H9 (cell line): ENCODE results near the gene ASCC1. TPM values are rescaled to one million over a fixed set of nuclear protein-coding genes. Genes with fewer than 3 reads are reported as not detected.

ENCODE experiments used
- DNase-seq: peaks from one replicate; pipeline ENCODE4 v3.0.0-alpha.2; 2017
- H2AFZ ChIP-seq: one replicate; pipeline ENCODE4 v1.6.1; 2013; ENCODE audit warnings: mild to moderate bottlenecking, low read length, control low read depth, moderate library complexity
- H2AK5ac ChIP-seq: 2 replicates; pipeline ENCODE4 v1.6.1; 2013; ENCODE audit warnings: low read length, control low read depth, mixed read lengths; ENCODE audit not compliant: insufficient read length
- H2BK120ac ChIP-seq: one replicate; pipeline ENCODE4 v1.6.1; 2013; ENCODE audit warnings: low read depth, mild to moderate bottlenecking, low read length, control low read depth, inconsistent platforms; ENCODE audit not compliant: poor library complexity, severe bottlenecking
- H2BK12ac ChIP-seq: 2 replicates; pipeline ENCODE4 v1.6.1; 2013; ENCODE audit warnings: low read length, control low read depth, mixed read lengths, low read depth; ENCODE audit not compliant: insufficient read length
- H2BK15ac ChIP-seq: 2 replicates; pipeline ENCODE4 v1.6.1; 2013; ENCODE audit warnings: low read depth, low read length, control low read depth
- H2BK20ac ChIP-seq: one replicate; pipeline ENCODE4 v1.6.1; 2013; ENCODE audit warnings: low read depth, mild to moderate bottlenecking, low read length, control low read depth, inconsistent platforms; ENCODE audit not compliant: poor library complexity, severe bottlenecking
- H2BK5ac ChIP-seq: 2 replicates; pipeline ENCODE4 v1.6.1; 2013; ENCODE audit warnings: low read length, control low read depth, mixed read lengths; ENCODE audit not compliant: insufficient read length
- H3K14ac ChIP-seq: 2 replicates; pipeline ENCODE4 v1.6.1; 2013; ENCODE audit warnings: low read length, control low read depth; ENCODE audit not compliant: insufficient read depth
- H3K18ac ChIP-seq: 2 replicates; pipeline ENCODE4 v1.6.1; 2013; ENCODE audit warnings: low read depth, mild to moderate bottlenecking, mixed read lengths, low read length, control low read depth; ENCODE audit not compliant: insufficient read length
- H3K23ac ChIP-seq: 2 replicates; pipeline ENCODE4 v1.6.1; 2013; ENCODE audit warnings: low read length, control low read depth, mixed read lengths, low read depth; ENCODE audit not compliant: insufficient read length
- H3K23me2 ChIP-seq: 2 replicates; pipeline ENCODE4 v1.6.1; 2013; ENCODE audit warnings: low read depth, mild to moderate bottlenecking, mixed read lengths, low read length, control low read depth; ENCODE audit not compliant: insufficient read length, poor library complexity, severe bottlenecking
- H3K27ac ChIP-seq: 2 replicates; pipeline ENCODE4 v1.5.1; 2013; ENCODE audit warnings: low read length, control low read depth, mixed read lengths, low read depth; ENCODE audit not compliant: insufficient read length
- H3K27me3 ChIP-seq: 2 replicates; pipeline ENCODE4 v1.6.1; 2013; ENCODE audit warnings: low read length, control low read depth, inconsistent platforms; ENCODE audit not compliant: insufficient read depth
- H3K4ac ChIP-seq: 2 replicates; pipeline ENCODE4 v1.6.1; 2013; ENCODE audit warnings: low read depth, mild to moderate bottlenecking, control low read depth, inconsistent platforms, low read length, moderate library complexity
- H3K4me1 ChIP-seq: 2 replicates; pipeline ENCODE4 v1.6.1; 2013; ENCODE audit warnings: low read length, control low read depth, inconsistent platforms; ENCODE audit not compliant: insufficient read depth
- H3K4me2 ChIP-seq: 2 replicates; pipeline ENCODE4 v1.6.1; 2013; ENCODE audit warnings: low read length, control low read depth, mixed read lengths; ENCODE audit not compliant: insufficient read length, insufficient read depth
- H3K56ac ChIP-seq: 2 replicates; pipeline ENCODE4 v1.6.1; 2013; ENCODE audit warnings: low read depth, mild to moderate bottlenecking, mixed read lengths, low read length, control low read depth; ENCODE audit not compliant: insufficient read length
- H3K79me1 ChIP-seq: 2 replicates; pipeline ENCODE4 v1.6.1; 2013; ENCODE audit warnings: low read depth, mild to moderate bottlenecking, moderate library complexity, low read length, control low read depth, inconsistent platforms; ENCODE audit not compliant: insufficient read depth, poor library complexity, severe bottlenecking
- H3K79me2 ChIP-seq: 2 replicates; pipeline ENCODE4 v1.6.1; 2013; ENCODE audit warnings: low read length, control low read depth, inconsistent platforms; ENCODE audit not compliant: insufficient read depth
- H3K9ac ChIP-seq: 2 replicates; pipeline ENCODE4 v1.6.1; 2013; ENCODE audit warnings: low read length, control low read depth, mixed read lengths; ENCODE audit not compliant: insufficient read length; ENCODE audit errors: extremely low read depth
- H3K9me3 ChIP-seq: one replicate; pipeline ENCODE4 v1.6.1; 2013; ENCODE audit warnings: low read depth, low read length, inconsistent platforms; ENCODE audit not compliant: control insufficient read depth
- H3T11ph ChIP-seq: one replicate; pipeline ENCODE4 v1.6.1; 2013; ENCODE audit warnings: mild to moderate bottlenecking, low read length, control low read depth, inconsistent platforms
- H4K20me1 ChIP-seq: one replicate; pipeline ENCODE4 v1.6.1; 2013; ENCODE audit not compliant: control insufficient read depth, insufficient read length, insufficient read depth
- H4K5ac ChIP-seq: 2 replicates; pipeline ENCODE4 v1.6.1; 2013; ENCODE audit warnings: low read depth, mild to moderate bottlenecking, mixed read lengths, low read length, control low read depth; ENCODE audit not compliant: insufficient read length
- H4K8ac ChIP-seq: replicated peaks from 2 replicates; pipeline ENCODE4 v1.6.1; 2013; ENCODE audit warnings: low read length, control low read depth, mixed read lengths, low read depth; ENCODE audit not compliant: insufficient read length
- H4K91ac ChIP-seq: 2 replicates; pipeline ENCODE4 v1.6.1; 2013; ENCODE audit warnings: low read depth, mild to moderate bottlenecking, moderate library complexity, mixed read lengths, low read length, control low read depth; ENCODE audit not compliant: insufficient read length
- H3K27ac Mint-ChIP-seq, 3 experiments: 2 replicates in 2 of 3; 3 replicates in 1 of 3; pipeline ENCODE4 v1.8.0; 2020 to 2021; ENCODE audit warnings: mixed read lengths in 3 of 3, mild to moderate bottlenecking in 1 of 3, moderate library complexity in 1 of 3
- H3K27me3 Mint-ChIP-seq: 2 replicates; pipeline ENCODE4 v1.8.0; 2021; ENCODE audit warnings: low read depth, mild to moderate bottlenecking, moderate library complexity, mixed read lengths
- H3K36me3 Mint-ChIP-seq, 3 experiments: 2 replicates in 2 of 3; 3 replicates in 1 of 3; pipeline ENCODE4 v1.8.0; 2020 to 2021; ENCODE audit warnings: low read depth in 3 of 3, mixed read lengths in 3 of 3; ENCODE audit not compliant: insufficient read depth in 1 of 3
- H3K4me1 Mint-ChIP-seq, 2 experiments: 2 replicates each; pipeline ENCODE4 v1.8.0; 2020; ENCODE audit warnings: mixed read lengths in 2 of 2
- H3K4me3 Mint-ChIP-seq, 2 experiments: 2 replicates in 1 of 2; 3 replicates in 1 of 2; pipeline ENCODE4 v1.8.0; 2020 to 2021; ENCODE audit warnings: mild to moderate bottlenecking in 2 of 2, mixed read lengths in 2 of 2, moderate library complexity in 1 of 2
- H3K9me3 Mint-ChIP-seq, 2 experiments: 2 replicates in 1 of 2; 3 replicates in 1 of 2; pipeline ENCODE4 v1.8.0; 2020; ENCODE audit warnings: mild to moderate bottlenecking in 2 of 2, mixed read lengths in 2 of 2, moderate library complexity in 1 of 2
- CTCF ChIP-seq: fragments of 200-600 bp; sonication (generic); conservative IDR thresholded peaks from 3 replicates; pipeline ENCODE4 v1.8.0; 2021; ENCODE audit warnings: antibody characterized with exemption, mild to moderate bottlenecking
- WGBS: extraction: QIAGEN DNeasy Blood & Tissue Kit; methylation state at CpG from one replicate; pipeline ENCODE4 v1.1.7; 2013; ENCODE audit warnings: missing lambda C conversion rate, low lambda C conversion rate, mixed read lengths; ENCODE audit not compliant: insufficient read length; ENCODE audit errors: extremely low coverage; 5-methylcytosine and 5-hydroxymethylcytosine counted together
- total RNA-seq: library from RNA; stranded (reverse); gene quantifications from 2 replicates; pipeline ENCODE4 v1.2.1, GENCODE V29; 2021

The ASCC1 gene
- total RNA-seq, 1 experiment from 2014 or later, result 41.2 TPM

DNA sequence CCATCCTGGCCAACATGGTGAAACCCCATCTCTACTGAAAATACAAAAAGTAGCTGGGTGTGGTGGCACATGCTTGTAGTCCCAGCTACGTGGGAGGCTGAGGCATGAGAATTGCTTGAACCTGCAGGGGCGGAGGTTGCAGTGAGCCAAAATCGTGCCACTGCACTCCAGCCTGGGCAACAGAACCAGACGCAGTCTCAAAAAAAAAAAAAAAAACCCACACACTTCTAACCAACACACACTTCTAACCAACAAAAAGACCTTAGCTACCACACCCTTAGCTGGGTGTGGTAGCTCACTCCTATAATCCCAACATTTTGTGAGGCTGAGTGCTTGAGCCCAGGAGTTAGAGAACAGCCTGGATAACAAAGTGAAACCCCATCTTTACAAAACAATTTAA lies 93.9 kb downstream of the ASCC1 start:
- Histone ChIP-seq H3K27ac (no peak overlapping the region), H4K5ac (no peak overlapping the region), H4K91ac (no peak overlapping the region), H2BK120ac (no peak overlapping the region), H2BK20ac (no peak overlapping the region), H3K56ac (no peak overlapping the region), H3K4ac (no peak overlapping the region), H2BK15ac (no peak overlapping the region), H3K27me3 (no peaks in the 10 kb centered on the region), H4K20me1 (no peaks in the 10 kb centered on the region), H4K8ac (no peak overlapping the region), H3K4me2 (no peak overlapping the region), H3T11ph (no peak overlapping the region), H2AFZ (no peak overlapping the region), H2AK5ac (no peak overlapping the region), H3K4me1 (no peaks in the 10 kb centered on the region), H2BK5ac (no peak overlapping the region), H3K9ac (no peak overlapping the region), H3K9me3 (no peaks in the 10 kb centered on the region), H3K79me1 (no peaks in the 10 kb centered on the region), H3K14ac (no peak overlapping the region), H3K79me2 (no peaks in the 10 kb centered on the region), H3K18ac (no peak overlapping the region), H3K23ac (no peak overlapping the region), H3K23me2 (no peaks in the 10 kb centered on the region), H2BK12ac (no peak overlapping the region)
- peaks cover 3% of the 10 kb centered on the region in 2 experiments for H3K9me3 Mint-ChIP-seq
- no CpG with 5 or more reads among the region's 4 CpGs for WGBS
- peaks cover 7 to 8% (median 7%) of the 10 kb centered on the region in 3 experiments for H3K36me3 Mint-ChIP-seq
- H3K4me1 Mint-ChIP-seq, result peaks cover 11 to 14% of the 10 kb centered on the region in 2 experiments
- H3K4me3 Mint-ChIP-seq, result no peak overlapping the region
- no peak for DNase-seq
- H3K27ac Mint-ChIP-seq, result peak overlapping the region in 1 of 3 experiments; percentile 24; a peak in 1 of 7 replicates
- TF ChIP-seq CTCF, result no peak
- H3K27me3 Mint-ChIP-seq, result no peaks in the 10 kb centered on the region
